ENCODE data around the gene CIAPIN1. TPM values are rescaled to one million over a fixed set of nuclear protein-coding genes. Genes with fewer than 3 reads are reported as not detected.

Gene CIAPIN1
- total RNA-seq, 2 experiments from 2014 or later: 27.8 to 28.0 TPM

DNA sequence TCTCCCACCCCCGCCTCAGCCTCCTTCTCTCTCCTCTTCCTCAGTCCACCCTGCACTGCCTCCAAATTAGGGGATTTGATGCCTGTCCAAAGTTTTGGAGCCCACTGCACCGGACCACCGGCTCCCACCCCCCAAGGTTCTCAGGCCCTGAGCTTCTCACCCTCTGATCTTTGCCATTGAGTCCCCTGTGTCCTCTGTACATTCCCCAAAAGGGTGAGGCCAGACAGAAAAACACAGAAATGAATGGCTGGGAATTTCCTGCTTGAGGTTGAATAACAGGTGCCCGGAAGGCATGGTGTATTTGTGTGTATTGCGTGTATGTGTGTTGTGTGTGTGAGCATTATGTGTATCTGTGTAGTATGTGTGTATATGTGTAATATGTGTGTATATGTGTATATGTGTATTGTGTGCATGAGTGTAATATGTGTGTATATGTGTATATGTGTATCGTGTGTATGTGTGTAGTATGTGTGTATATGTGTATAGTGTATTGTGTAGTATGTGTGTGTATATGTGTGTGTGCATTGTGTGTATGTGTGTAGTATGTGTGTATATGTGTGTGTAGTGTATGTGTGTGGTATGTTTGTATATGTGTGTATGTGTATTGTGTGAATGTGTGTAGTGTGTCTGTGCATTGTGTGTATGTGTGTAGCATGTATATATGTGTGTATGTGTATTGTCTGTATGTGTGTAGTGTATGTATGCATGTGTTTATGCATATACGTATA lies 58.7 kb downstream of the CIAPIN1 start:
- no peaks in the 10 kb centered on the region for H3K36me3 Mint-ChIP-seq (ENCODE audit: low read depth)
- H3K9me3 Mint-ChIP-seq: no peaks in the 10 kb centered on the region
- no peak overlapping the region for H3K4me3 Mint-ChIP-seq
- intact Hi-C loops (cut with DNase I, micrococcal nuclease): loop anchor here in 1 of 2 experiments (2.0 kb wide), 1 partner anchor 20 kb away; no protein-coding TSS in a partner anchor
- no peak overlapping the region for H3K27ac ChIP-seq (ENCODE audit: low read depth in 1 of 2, low read length in 2 of 2)
- H3K36me3 ChIP-seq (ENCODE audit: insufficient read depth, low read length): no peaks in the 10 kb centered on the region
- no peaks in the 10 kb centered on the region for H3K4me1 Mint-ChIP-seq (ENCODE audit: low read depth)
- H3K4me1 ChIP-seq (ENCODE audit: insufficient read depth, low read length): no peaks in the 10 kb centered on the region
- CTCF ChIA-PET: no interaction called here
- POLR2A ChIA-PET: no interaction called here
- no peak overlapping the region for H3K27ac Mint-ChIP-seq
- no peaks in the 10 kb centered on the region for H3K9me3 ChIP-seq (ENCODE audit: control insufficient read depth in 1 of 2, insufficient read depth in 1 of 2, low read length in 2 of 2)
- peaks cover 0 to 2% of the 10 kb centered on the region in 2 experiments for H3K27me3 ChIP-seq (ENCODE audit: control insufficient read depth in 1 of 2, insufficient read depth in 2 of 2, low read length in 2 of 2)
- no peak overlapping the region for H3K4me3 ChIP-seq (ENCODE audit: low read length)
- ATAC-seq (ENCODE audit: poor library complexity) (no peak), DNase-seq (no peak)
- no peak for TF ChIP-seq CTCF (IDR thresholded peaks at IDR 0.05)
- H3K27me3 Mint-ChIP-seq: no peaks in the 10 kb centered on the region

GRCh38 chr16:57387598-57388354 lies 59.4 kb downstream of the CIAPIN1 start:
- ChIA-PET CTCF (no interaction called here), POLR2A (no interaction called here)
- Mint-ChIP-seq H3K9me3 (no peaks in the 10 kb centered on the region), H3K4me1 (ENCODE audit: low read depth) (no peaks in the 10 kb centered on the region), H3K27me3 (no peaks in the 10 kb centered on the region), H3K36me3 (ENCODE audit: low read depth) (no peaks in the 10 kb centered on the region), H3K4me3 (no peak overlapping the region), H3K27ac (no peak overlapping the region)
- Histone ChIP-seq H3K27me3 (ENCODE audit: control insufficient read depth in 1 of 2, insufficient read depth in 2 of 2, low read length in 2 of 2) (peaks cover 0 to 2% of the 10 kb centered on the region in 2 experiments), H3K4me1 (ENCODE audit: insufficient read depth, low read length) (no peaks in the 10 kb centered on the region), H3K9me3 (ENCODE audit: control insufficient read depth in 1 of 2, insufficient read depth in 1 of 2, low read length in 2 of 2) (no peaks in the 10 kb centered on the region), H3K4me3 (ENCODE audit: low read length) (no peak overlapping the region), H3K27ac (ENCODE audit: low read depth in 1 of 2, low read length in 2 of 2) (no peak overlapping the region), H3K36me3 (ENCODE audit: insufficient read depth, low read length) (no peaks in the 10 kb centered on the region)
- ATAC-seq (ENCODE audit: poor library complexity): no peak
- no peak for TF ChIP-seq CTCF (IDR thresholded peaks at IDR 0.05)
- intact Hi-C loops (cut with DNase I, micrococcal nuclease): loop anchor here in 1 of 2 experiments (2.0 kb wide), 1 partner anchor 19 kb away; no protein-coding TSS in a partner anchor
- no peak for DNase-seq

- Mint-ChIP-seq H3K36me3 (ENCODE audit: low read depth) (no peaks in the 10 kb centered on the region), H3K27me3 (no peaks in the 10 kb centered on the region), H3K4me1 (ENCODE audit: low read depth) (no peaks in the 10 kb centered on the region), H3K4me3 (no peak overlapping the region), H3K9me3 (no peaks in the 10 kb centered on the region), H3K27ac (no peak overlapping the region)
- DNase-seq (no peak), ATAC-seq (ENCODE audit: poor library complexity) (no peak)
- Histone ChIP-seq H3K36me3 (ENCODE audit: insufficient read depth, low read length) (no peaks in the 10 kb centered on the region), H3K4me3 (ENCODE audit: low read length) (no peak overlapping the region), H3K4me1 (ENCODE audit: insufficient read depth, low read length) (no peaks in the 10 kb centered on the region), H3K27me3 (ENCODE audit: control insufficient read depth in 1 of 2, insufficient read depth in 2 of 2, low read length in 2 of 2) (peaks cover 0 to 2% of the 10 kb centered on the region in 2 experiments), H3K9me3 (ENCODE audit: control insufficient read depth in 1 of 2, insufficient read depth in 1 of 2, low read length in 2 of 2) (no peaks in the 10 kb centered on the region), H3K27ac (ENCODE audit: low read depth in 1 of 2, low read length in 2 of 2) (no peak overlapping the region)
- intact Hi-C loops (cut with DNase I, micrococcal nuclease): no loop called here
- no peak for TF ChIP-seq CTCF (IDR thresholded peaks at IDR 0.05)
- POLR2A ChIA-PET: no interaction called here
- CTCF ChIA-PET: no interaction called here
Measured at GRCh38 chr16:57386381-57386951, 60.7 kb downstream of the CIAPIN1 start.
